K562 (cell line): ENCODE results near the gene ACAP2. TPM values are rescaled to one million over a fixed set of nuclear protein-coding genes. Genes with fewer than 3 reads are reported as not detected.

Experiments used
- ATAC-seq: fragments of 200-7000 bp; cut with Tn5 transposase; 3 replicates; pipeline ENCODE4 v1.9.1; 2020; ENCODE audit warnings: moderate library complexity
- BruUV-seq: library from RNA; stranded (reverse); fragments of 400-500 nt; replicated peaks from 2 replicates; lab custom pipeline; 2021; lab: Mats Ljungman, UMichigan
- CTCF ChIA-PET: fragments of 300-600 bp; formaldehyde crosslinking; extraction: SDS; loops from one replicate; lab custom pipeline; 2021; ENCODE audit warnings: low intra/inter-chr PET ratio; lab: Yijun Ruan, JAX
- POLR2A ChIA-PET: fragments of 300-600, 350-650 bp; sonication (Branson Sonifier 250); formaldehyde crosslinking; extraction: SDS; loops from one replicate; lab custom pipeline; 2021; ENCODE audit warnings: antibody characterized with exemption, inconsistent platforms; lab: Yijun Ruan, JAX
- DNase-seq, 4 experiments: peaks; one replicate each; pipeline versions ENCODE4 v3.0.0 to v3.0.0-alpha.2; 2011 to 2018; ENCODE audit warnings: low spot score in 3 of 4, mixed read lengths in 3 of 4; ENCODE audit errors: extremely low read depth in 1 of 4
- FAIRE-seq: peaks from 2 replicates; lab custom pipeline; 2011; peaks lifted over from hg19 to GRCh38; lab: Jason Lieb, UNC
- H2AFZ ChIP-seq: 2 replicates; pipeline ENCODE4 v1.6.0; 2011; ENCODE audit warnings: low read depth, low read length, control low read depth, inconsistent platforms
- H3K27ac ChIP-seq: fragments of 200-600 bp; 3 replicates; pipeline ENCODE4 v1.8.0; 2011; ENCODE audit warnings: low read depth, mild to moderate bottlenecking, control low read depth, inconsistent platforms, low read length, moderate library complexity, mixed read lengths; ENCODE audit errors: extremely low read depth
- H3K27me3 ChIP-seq, 2 experiments: fragments of 300-600 bp in 1 of 2; 2 replicates in 1 of 2; 3 replicates in 1 of 2; pipeline versions ENCODE4 v1.6.0 to v1.8.0; 2011; ENCODE audit warnings: inconsistent platforms in 2 of 2, low read length in 2 of 2, mild to moderate bottlenecking in 1 of 2, mixed read lengths in 1 of 2, moderate library complexity in 1 of 2; ENCODE audit not compliant: control insufficient read depth in 2 of 2, insufficient read depth in 2 of 2
- H3K36me3 ChIP-seq: fragments of 300-600 bp; 3 replicates; pipeline ENCODE4 v1.8.0; 2011; ENCODE audit warnings: mild to moderate bottlenecking, low read length, inconsistent platforms; ENCODE audit not compliant: control insufficient read depth, insufficient read depth
- H3K4me1 ChIP-seq, 2 experiments: fragments of 200-600 bp in 1 of 2; replicated peaks in 1 of 2; 2 replicates in 1 of 2; 3 replicates in 1 of 2; pipeline versions ENCODE4 v1.5.1 to v1.8.0; 2011; ENCODE audit warnings: inconsistent platforms in 2 of 2, low read length in 2 of 2, mild to moderate bottlenecking in 1 of 2, mixed read lengths in 1 of 2, moderate library complexity in 1 of 2; ENCODE audit not compliant: control insufficient read depth in 2 of 2, insufficient read depth in 2 of 2
- H3K4me2 ChIP-seq: 2 replicates; pipeline ENCODE4 v1.6.1; 2011; ENCODE audit warnings: low read length, control low read depth, inconsistent platforms, mixed read lengths; ENCODE audit not compliant: insufficient read depth
- H3K4me3 ChIP-seq: fragments of 200-600 bp; sonication (generic), shearing (Covaris generic); 2 replicates; pipeline ENCODE4 v1.5.1; 2016; ENCODE audit warnings: control low read depth, inconsistent platforms
- H3K79me2 ChIP-seq: fragments of 200-600 bp; 3 replicates; pipeline ENCODE4 v1.8.0; 2011; ENCODE audit warnings: low read length, inconsistent platforms; ENCODE audit not compliant: control insufficient read depth, insufficient read depth
- H3K9ac ChIP-seq, 2 experiments: 2 replicates each; pipeline versions ENCODE4 v1.6.0 to v1.6.1; 2011; ENCODE audit warnings: low read depth in 2 of 2, low read length in 2 of 2, control low read depth in 1 of 2, inconsistent platforms in 1 of 2, mild to moderate bottlenecking in 1 of 2, mixed read lengths in 1 of 2; ENCODE audit not compliant: insufficient read depth in 1 of 2
- H3K9me1 ChIP-seq: one replicate; pipeline ENCODE4 v1.6.0; 2011; ENCODE audit warnings: inconsistent platforms, mild to moderate bottlenecking, low read length, moderate library complexity; ENCODE audit not compliant: control insufficient read depth, insufficient read depth
- H3K9me3 ChIP-seq: replicated peaks from 2 replicates; pipeline ENCODE4 v1.5.1; 2011; ENCODE audit warnings: low read depth, low read length, inconsistent platforms; ENCODE audit not compliant: control insufficient read depth, insufficient read depth
- H4K20me1 ChIP-seq: replicated peaks from 2 replicates; pipeline ENCODE4 v1.6.1; 2011; ENCODE audit warnings: low read length, inconsistent platforms, mixed read lengths; ENCODE audit not compliant: control insufficient read depth, insufficient read depth
- CREB5 ChIP-seq: fragments of 250-450 bp; sonication (Bioruptor Pico); IDR thresholded peaks from 2 replicates; pipeline ENCODE4 v1.5.0; 2020; ENCODE audit warnings: mild to moderate bottlenecking
- CXXC5 ChIP-seq: fragments of 250-450 bp; sonication (Bioruptor Pico); IDR thresholded peaks from 2 replicates; pipeline ENCODE4 v1.8.0; 2022; ENCODE audit warnings: inconsistent platforms, mild to moderate bottlenecking, moderate library complexity
- ERF ChIP-seq: fragments of 450-650 bp; formaldehyde crosslinking; IDR thresholded peaks from 2 replicates; pipeline ENCODE4 v1.4.0; 2020; ENCODE audit warnings: mild to moderate bottlenecking, mixed read lengths
- FOXP1 ChIP-seq: sonication (generic); formaldehyde crosslinking; IDR thresholded peaks from 2 replicates; pipeline ENCODE4 v1.8.0; 2022; ENCODE audit warnings: mild to moderate bottlenecking, missing genetic modification reagents
- HNRNPL ChIP-seq: fragments of 200-400 bp; formaldehyde crosslinking; IDR thresholded peaks from 2 replicates; pipeline ENCODE4 v1.6.1; 2017; ENCODE audit warnings: low read depth, mild to moderate bottlenecking, low read length
- NR2C2 ChIP-seq, 2 experiments: fragments of 200-800 bp in 1 of 2; sonication (Bioruptor generic) in 1 of 2; sonication (generic) in 1 of 2; formaldehyde crosslinking in 1 of 2; IDR thresholded peaks; 2 replicates each; pipeline versions ENCODE4 v1.6.1 to v1.8.0; 2016 to 2022; ENCODE audit warnings: mild to moderate bottlenecking in 1 of 2, missing compliant biosample characterization in 1 of 2, missing genetic modification characterization in 1 of 2, missing genetic modification reagents in 1 of 2
- SNIP1 ChIP-seq: fragments of 450-650 bp; IDR thresholded peaks from 2 replicates; pipeline ENCODE4 v1.7.1; 2017; ENCODE audit warnings: low read depth, mild to moderate bottlenecking
- TCFL5 ChIP-seq: fragments of 250-450 bp; sonication (Bioruptor Pico); conservative IDR thresholded peaks from 2 replicates; pipeline ENCODE4 v1.6.1; 2021; ENCODE audit warnings: mild to moderate bottlenecking, moderate library complexity, matching md5 sums
- ZBED1 ChIP-seq: IDR thresholded peaks from 2 replicates; pipeline ENCODE4 v1.6.1; 2014
- ZBTB2 ChIP-seq: fragments of 450-650 bp; IDR thresholded peaks from 2 replicates; pipeline ENCODE4 v1.6.1; 2016; ENCODE audit warnings: antibody characterized with exemption
- ZBTB49 ChIP-seq: sonication (generic); formaldehyde crosslinking; IDR thresholded peaks from 2 replicates; pipeline ENCODE4 v1.8.0; 2022; ENCODE audit warnings: missing genetic modification reagents, mild to moderate bottlenecking, borderline replicate concordance
- ZNF408 ChIP-seq: fragments of 250-450 bp; sonication (Bioruptor Pico); IDR thresholded peaks from 2 replicates; pipeline ENCODE4 v1.4.0; 2020; ENCODE audit warnings: low read depth, mild to moderate bottlenecking, moderate library complexity
- ZNF583 ChIP-seq: fragments of 250-450 bp; sonication (Bioruptor Pico); IDR thresholded peaks from 2 replicates; pipeline ENCODE4 v1.4.0; 2020
- ZNF589 ChIP-seq: fragments of 200-800 bp; sonication (Bioruptor generic); IDR thresholded peaks from 2 replicates; pipeline ENCODE4 v1.6.1; 2016; ENCODE audit warnings: low read depth, missing genetic modification characterization, missing compliant biosample characterization
- WGBS: fragments of 100-300 bp; shearing (Covaris generic); methylation state at CpG from one replicate; pipeline ENCODE4 v1.1.6; 2016; ENCODE audit warnings: low coverage, mixed read lengths; ENCODE audit not compliant: insufficient coverage; ENCODE audit errors: missing lambda C conversion rate; 5-methylcytosine and 5-hydroxymethylcytosine counted together
- in situ Hi-C: fragments of 300-500 bp; cut with MboI; formaldehyde crosslinking; loops from 4 replicates; pipeline ENCODE4 v1.15.0; 2018; ENCODE audit warnings: inconsistent platforms, mixed read lengths
- intact Hi-C: fragments of 100-400 bp; cut with micrococcal nuclease; formaldehyde crosslinking; loops from 2 replicates; pipeline ENCODE4 v1.14.2; 2022
- polyA plus RNA-seq, 8 experiments: library from polyadenylated mRNA; depleted of rRNA in 4 of 8; stranded (reverse) in 5 of 8; unstranded in 3 of 8; fragments of >200 nt; fragmentation: Nextera tagmentation in 2 of 8; fragmentation: Illumina TruSeq in 1 of 8; extraction: Ambion mirVana in 2 of 8; extraction: Trizol in 1 of 8; gene quantifications; 2 replicates each; pipeline versions ENCODE4 v1.2.1 to v1.2.3, GENCODE V29; 2011 to 2014; ENCODE audit warnings: inconsistent platforms in 1 of 8, missing spikeins in 1 of 8
- total RNA-seq, 7 experiments: library from RNA; depleted of rRNA in 6 of 7; stranded (reverse); fragments of >200 nt in 6 of 7; fragmentation: Illumina TruSeq in 2 of 7; extraction: Trizol in 2 of 7; gene quantifications; 2 replicates each; pipeline versions ENCODE4 v1.2.1 to v1.2.3, GENCODE V29; 2011 to 2021; ENCODE audit warnings: low replicate concordance in 1 of 7

The ACAP2 gene
- total and polyA plus RNA-seq, 9 of the 15 experiments (the other 6 are each of a cell fraction or from before 2014, with no cell fraction given): 10.6 to 52.7 (median 34.4) TPM

- no peak for TF ChIP-seq ZBTB49 (CRISPR knock-in tag)
Observed at GRCh38 chr3:195236801-195237570, 205.8 kb downstream of the ACAP2 start (continued).

GRCh38 chr3:195236076-195236798 is 206.6 kb downstream of the ACAP2 start:
- Histone ChIP-seq H3K9me3 (peaks cover 9% of the 10 kb centered on the region; the same call in 1 of the 2 replicates), H3K27ac (no peak overlapping the region), H3K4me2 (no peak overlapping the region), H3K9me1 (no peaks in the 10 kb centered on the region), H3K27me3 (no peaks in the 10 kb centered on the region), H3K36me3 (peaks cover under 1% of the 10 kb centered on the region; the same call in 1 of the 3 replicates), H2AFZ (no peak overlapping the region), H3K79me2 (no peaks in the 10 kb centered on the region), H3K4me3 (no peak overlapping the region), H4K20me1 (no peaks in the 10 kb centered on the region), H3K4me1 (no peaks in the 10 kb centered on the region), H3K9ac (no peak overlapping the region)
- intact Hi-C loops (no loop called here), in situ Hi-C loops (no loop called here)
- ChIA-PET CTCF (no interaction called here), POLR2A (interaction anchor here (1.1 kb wide), 1 partner anchor 14 kb away, joined by 3 read pairs; no protein-coding TSS in a partner anchor)
- BruUV-seq: no TSS peak
- WGBS: 83% methylated on average over 5 of the region's 5 CpGs
- DNase-seq (no peak), ATAC-seq (no peak), FAIRE-seq (no peak)
- TF ChIP-seq SNIP1: no peak
- no peak for TF ChIP-seq ZNF583
- TF ChIP-seq FOXP1 (CRISPR knock-in tag): no peak
- TF ChIP-seq ZNF589 (CRISPR knock-in tag): no peak
- TF ChIP-seq NR2C2 (CRISPR knock-in tag; IDR thresholded peaks at IDR 0.05): no peak
- TF ChIP-seq NR2C2 (tag; IDR thresholded peaks at IDR 0.05): no peak
- no peak for TF ChIP-seq ZNF408 (CRISPR knock-in tag)
- no peak for TF ChIP-seq CREB5 (CRISPR knock-in tag)
- no peak for TF ChIP-seq ZBED1
- no peak for TF ChIP-seq CXXC5 (CRISPR knock-in tag)
- TF ChIP-seq TCFL5 (CRISPR knock-in tag): no peak
- TF ChIP-seq ERF (CRISPR knock-in tag): no peak
- TF ChIP-seq HNRNPL: no peak
- no peak for TF ChIP-seq ZBTB2
